Mammary epithelial cell (primary cell): ENCODE measurements around the gene CHN2.

Source experiments
- CTCF ChIP-seq, 2 donors: IDR thresholded peaks in 1 of 2; conservative IDR thresholded peaks in 1 of 2; 2 replicates each; pipeline ENCODE4 v1.5.1; 2011 to 2012; ENCODE audit warnings: inconsistent platforms in 2 of 2, low read length in 2 of 2, mild to moderate bottlenecking in 2 of 2, control low read depth in 1 of 2, low read depth in 1 of 2; ENCODE audit not compliant: insufficient read depth in 1 of 2; ENCODE audit errors: extremely low read depth in 1 of 2
- EZH2 ChIP-seq: IDR thresholded peaks from 2 replicates; pipeline ENCODE4 v1.6.1; 2012; ENCODE audit warnings: low read length, inconsistent platforms, borderline replicate concordance

- TF ChIP-seq CTCF (conservative IDR thresholded peaks at IDR 0.05 in 1 of 2, IDR thresholded peaks at IDR 0.05 in 1 of 2; ENCODE audit: extremely low read depth in 1 of 2, insufficient read depth in 1 of 2, low read depth in 1 of 2, low read length in 2 of 2), result no peak
- TF ChIP-seq EZH2, result no peak
Observed at GRCh38 chr7:29476916-29477315, 282.3 kb downstream of the CHN2 start.
